ENCODE data around the gene MCTP2.

The MCTP2 gene

DNA sequence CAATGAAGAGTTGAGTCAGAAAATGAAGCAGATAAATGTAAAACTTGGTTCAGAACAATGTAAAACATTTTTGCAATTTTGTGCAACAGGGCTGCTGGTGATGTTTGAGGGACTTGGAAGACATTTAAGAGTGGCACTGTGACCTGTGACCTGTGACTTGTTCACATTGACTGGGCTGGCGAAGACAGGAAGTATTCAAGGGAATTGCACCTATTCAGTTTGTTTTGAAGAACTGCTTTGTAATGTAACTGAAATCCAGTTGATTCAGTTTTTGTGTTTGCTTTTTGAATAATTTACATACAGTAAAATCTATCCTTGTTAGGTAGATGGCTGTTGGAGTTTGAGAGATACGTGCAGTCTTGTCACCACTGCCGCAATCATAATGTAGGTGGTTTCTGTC lies 35.4 kb downstream of the MCTP2 start:
- TF ChIP-seq, protein P1, sequence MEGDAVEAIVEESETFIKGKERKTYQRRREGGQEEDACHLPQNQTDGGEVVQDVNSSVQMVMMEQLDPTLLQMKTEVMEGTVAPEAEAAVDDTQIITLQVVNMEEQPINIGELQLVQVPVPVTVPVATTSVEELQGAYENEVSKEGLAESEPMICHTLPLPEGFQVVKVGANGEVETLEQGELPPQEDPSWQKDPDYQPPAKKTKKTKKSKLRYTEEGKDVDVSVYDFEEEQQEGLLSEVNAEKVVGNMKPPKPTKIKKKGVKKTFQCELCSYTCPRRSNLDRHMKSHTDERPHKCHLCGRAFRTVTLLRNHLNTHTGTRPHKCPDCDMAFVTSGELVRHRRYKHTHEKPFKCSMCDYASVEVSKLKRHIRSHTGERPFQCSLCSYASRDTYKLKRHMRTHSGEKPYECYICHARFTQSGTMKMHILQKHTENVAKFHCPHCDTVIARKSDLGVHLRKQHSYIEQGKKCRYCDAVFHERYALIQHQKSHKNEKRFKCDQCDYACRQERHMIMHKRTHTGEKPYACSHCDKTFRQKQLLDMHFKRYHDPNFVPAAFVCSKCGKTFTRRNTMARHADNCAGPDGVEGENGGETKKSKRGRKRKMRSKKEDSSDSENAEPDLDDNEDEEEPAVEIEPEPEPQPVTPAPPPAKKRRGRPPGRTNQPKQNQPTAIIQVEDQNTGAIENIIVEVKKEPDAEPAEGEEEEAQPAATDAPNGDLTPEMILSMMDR (IDR thresholded peaks at IDR 0.05) = no peak

DNA sequence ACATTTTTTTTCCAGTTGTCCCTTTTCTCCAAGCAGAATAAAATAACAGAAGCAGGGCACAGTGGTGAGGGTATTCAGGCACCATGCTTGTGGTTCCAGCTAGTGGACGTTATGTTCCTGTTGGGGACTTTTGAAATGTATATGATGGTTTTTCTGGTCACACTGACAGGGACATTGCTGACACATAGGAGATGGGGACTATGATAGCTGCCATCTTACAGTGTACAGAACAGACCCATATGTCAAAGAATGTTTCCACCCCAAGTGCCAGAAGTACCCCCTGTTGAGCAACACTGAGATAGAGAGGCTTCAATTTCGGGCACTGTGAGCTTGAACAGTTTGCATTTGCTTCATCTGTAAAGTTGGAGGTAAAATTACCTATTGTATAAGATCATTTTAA lies 38.6 kb downstream of the MCTP2 start:
- TF ChIP-seq, protein P1 (IDR thresholded peaks at IDR 0.05) = no peak

DNA sequence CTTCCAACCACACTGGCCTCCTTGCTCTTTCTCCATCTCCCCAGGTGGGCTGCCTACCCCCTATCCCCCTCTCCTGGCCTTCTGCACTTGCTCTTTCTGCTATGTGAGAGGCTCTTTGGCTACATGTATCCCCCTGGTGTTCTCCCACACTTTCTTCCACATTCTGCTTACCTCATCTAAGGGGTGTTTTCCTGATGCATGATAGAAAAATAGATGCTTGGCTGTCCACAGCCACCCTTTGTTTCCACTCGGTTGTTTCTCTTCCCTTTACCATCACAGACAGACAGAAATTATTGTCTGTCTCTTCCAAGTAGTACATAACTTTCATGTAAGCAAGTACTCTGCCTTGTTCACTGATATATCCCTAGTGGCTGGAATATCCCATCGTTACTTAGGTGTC lies 39.2 kb downstream of the MCTP2 start:
- TF ChIP-seq, protein P1 (IDR thresholded peaks at IDR 0.05) = no peak

DNA sequence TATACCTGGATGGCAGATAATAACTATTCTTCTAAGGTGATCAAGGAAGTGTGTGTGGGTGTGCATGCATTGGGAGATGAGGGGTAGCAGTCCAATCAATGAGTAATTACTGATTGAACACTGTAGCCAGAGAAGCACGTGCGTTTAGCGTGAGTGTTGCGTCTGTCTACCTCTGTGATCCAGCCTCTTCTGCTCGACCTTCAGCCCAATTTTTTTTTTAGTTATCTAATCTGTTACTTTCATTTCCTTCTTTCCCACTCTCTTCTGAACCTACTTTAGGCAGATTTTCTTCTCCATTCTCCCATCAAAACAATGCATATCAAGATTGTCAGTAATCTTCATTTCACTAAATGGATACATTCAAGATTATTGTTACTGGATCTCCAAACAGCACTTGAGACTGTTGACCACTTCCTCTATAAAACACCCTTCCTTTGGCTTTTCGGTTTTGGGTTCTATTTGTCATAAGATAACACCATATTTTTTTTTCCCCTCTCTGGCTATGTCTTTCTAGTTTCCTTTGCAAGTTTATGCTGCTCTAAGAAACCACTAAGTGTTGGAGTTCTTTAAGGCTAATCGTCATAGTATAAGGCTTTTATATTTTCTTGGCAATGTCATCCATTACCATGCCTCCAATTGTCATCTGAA lies 41.0 kb downstream of the MCTP2 start:
- TF ChIP-seq, protein P1 (IDR thresholded peaks at IDR 0.05) = no peak

DNA sequence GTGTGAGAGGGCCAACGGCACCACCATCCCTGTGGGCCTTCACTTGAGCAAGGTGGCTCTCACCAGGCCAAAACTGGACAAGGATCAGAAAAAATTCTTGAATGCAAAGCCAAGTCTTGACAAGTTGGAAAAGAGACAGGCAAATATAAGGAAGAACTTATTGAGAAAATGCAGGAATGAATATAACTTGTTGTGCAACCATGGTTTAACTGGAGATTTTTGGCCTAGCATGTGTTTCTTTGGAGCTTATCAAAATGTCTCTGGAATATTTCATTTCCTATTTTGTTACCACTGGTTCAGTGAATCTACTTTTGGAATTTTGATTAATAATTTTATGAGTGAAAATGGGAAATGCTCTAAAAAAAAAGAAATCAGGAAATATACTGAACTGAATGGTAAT lies 42.5 kb downstream of the MCTP2 start:
- TF ChIP-seq, protein P1 (IDR thresholded peaks at IDR 0.05) = no peak

DNA sequence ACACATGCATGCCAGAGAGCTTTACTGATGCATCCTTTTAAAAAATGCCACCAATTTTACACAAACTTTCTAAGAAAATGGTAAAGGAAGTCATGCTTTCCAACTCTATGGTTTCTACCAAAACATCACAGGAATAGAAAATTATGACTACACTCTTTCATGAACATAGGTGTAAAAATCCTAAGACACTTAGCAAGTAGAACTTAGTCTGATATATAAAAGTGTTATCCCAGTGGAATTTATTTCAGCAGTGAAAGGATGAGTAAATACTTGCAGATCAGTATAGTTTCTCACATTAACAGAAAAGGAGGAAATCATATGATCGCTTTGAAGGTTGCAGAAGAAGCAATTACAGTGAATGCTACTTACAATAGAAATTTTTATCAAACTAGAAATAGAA lies 43.4 kb downstream of the MCTP2 start:
- TF ChIP-seq, protein P1 (IDR thresholded peaks at IDR 0.05) = no peak

DNA sequence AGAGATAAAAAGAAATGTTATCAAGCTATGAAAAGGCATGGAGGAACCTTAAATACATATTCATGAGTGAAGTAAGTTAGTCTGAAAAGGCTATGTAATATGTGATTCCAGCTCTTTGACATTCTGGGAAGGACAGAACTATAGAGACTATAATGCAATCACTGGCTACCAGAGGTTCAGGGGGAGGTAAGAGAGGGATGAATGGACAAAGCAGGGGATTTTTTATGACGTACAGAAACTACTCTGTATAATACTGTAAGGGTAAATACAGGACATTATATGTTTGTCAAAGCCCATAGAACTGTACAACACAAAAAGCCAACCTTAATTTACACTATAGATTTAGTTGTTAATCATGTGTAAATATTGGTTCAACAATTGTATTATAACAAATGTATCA lies 46.1 kb downstream of the MCTP2 start:
- TF ChIP-seq, protein P1 (IDR thresholded peaks at IDR 0.05) = no peak

DNA sequence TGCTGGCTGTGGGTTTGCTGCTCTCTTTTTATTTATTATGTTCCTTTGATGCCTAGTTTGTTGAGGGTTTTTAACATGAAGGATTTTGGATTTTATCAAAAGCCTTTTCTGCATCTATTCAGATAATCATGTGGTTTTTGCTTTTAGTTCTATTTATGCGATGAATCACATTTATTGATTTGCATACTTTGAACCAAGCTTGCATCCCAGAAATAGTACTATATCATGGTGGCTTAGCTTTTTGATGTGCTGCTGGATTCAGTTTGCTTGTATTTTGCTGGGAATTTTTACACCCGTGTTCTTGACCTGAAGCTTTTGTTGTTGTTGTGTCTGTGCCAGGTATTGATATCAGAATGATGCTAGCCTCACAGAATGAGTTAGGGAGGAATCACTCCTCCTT lies 48.4 kb downstream of the MCTP2 start:
- TF ChIP-seq, protein P1 (IDR thresholded peaks at IDR 0.05) = no peak
